Measurements from ENCODE around the gene AOPEP. TPM values are rescaled to one million over a fixed set of nuclear protein-coding genes. Genes with fewer than 3 reads are reported as not detected.
A peak's percentile ranks its signal among the peaks of the same experiment; 100 is the strongest.

AOPEP gene
- total RNA-seq, 1 donor from 2014 or later, result 305 TPM

DNA sequence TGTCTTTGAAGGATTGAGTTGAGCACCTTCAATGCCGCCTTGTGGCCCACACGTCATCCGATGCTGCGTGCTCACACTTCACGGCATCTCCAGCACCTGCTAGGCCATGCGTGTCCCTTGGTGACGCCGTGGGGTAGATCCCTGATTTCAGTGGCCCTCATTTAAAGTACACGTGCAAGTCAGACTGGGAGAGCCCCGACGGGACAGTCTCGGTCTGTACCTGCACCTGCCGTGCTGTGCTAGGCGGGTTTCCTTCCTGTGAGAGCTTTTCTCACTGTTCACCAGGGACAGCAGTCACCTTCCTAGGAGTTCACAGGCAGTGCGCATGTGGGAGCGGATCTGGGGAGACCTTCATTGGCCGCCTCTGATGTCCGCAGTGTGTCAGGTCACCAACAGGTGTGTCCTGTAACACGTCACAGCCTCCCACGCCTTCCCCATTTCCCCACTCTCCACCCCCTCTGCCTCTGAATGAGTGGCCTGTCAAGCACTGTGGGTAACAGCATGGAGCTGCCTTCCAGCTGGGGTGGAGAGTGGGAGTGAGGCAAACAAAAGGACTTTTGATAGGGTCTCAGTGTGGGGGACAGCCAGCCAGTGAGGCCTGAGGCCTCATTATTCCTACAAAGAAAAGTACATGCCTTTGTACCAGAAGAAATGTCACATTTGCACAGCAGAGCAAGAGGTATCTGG is 354.6 kb downstream of the AOPEP start:
- DNase-seq (ENCODE audit: extremely low spot score in 2 of 2), result no peak
- Histone ChIP-seq H3K9me3 (no peaks in the 10 kb centered on the region), H3K36me3 (peaks cover 0 to 49% of the 10 kb centered on the region in 2 donors), H3K4me1 (peaks cover 93% of the 10 kb centered on the region), H3K27ac (peak overlapping the region; percentile 26), H3K27me3 (no peaks in the 10 kb centered on the region), H3K4me3 (no peak overlapping the region)
- intact Hi-C loops (cut with DNase I), result no loop called here
- TF ChIP-seq CTCF (IDR thresholded peaks at IDR 0.05), result no peak
- TF ChIP-seq POLR2A (IDR thresholded peaks at IDR 0.05), result no peak
- TF ChIP-seq POLR2AphosphoS5 (IDR thresholded peaks at IDR 0.05; ENCODE audit: insufficient read depth in 1 of 2, low read depth in 1 of 2), result peak in 1 of 2 donors; percentile 10

GRCh38 chr9:95081998-95082397 is 355.5 kb downstream of the AOPEP start:
- peaks cover 93% of the 10 kb centered on the region for H3K4me1 ChIP-seq
- TF ChIP-seq POLR2A (IDR thresholded peaks at IDR 0.05), result no peak
- TF ChIP-seq CTCF (IDR thresholded peaks at IDR 0.05), result no peak
- no peak for TF ChIP-seq POLR2AphosphoS5 (IDR thresholded peaks at IDR 0.05; ENCODE audit: insufficient read depth in 1 of 2, low read depth in 1 of 2)
- H3K27ac ChIP-seq, result peak overlapping the region; percentile 62
- no peak overlapping the region for H3K4me3 ChIP-seq
- peaks cover 0 to 58% of the 10 kb centered on the region in 2 donors for H3K36me3 ChIP-seq
- DNase-seq (ENCODE audit: extremely low spot score in 2 of 2), result no peak
- no peaks in the 10 kb centered on the region for H3K9me3 ChIP-seq
- no peaks in the 10 kb centered on the region for H3K27me3 ChIP-seq
- intact Hi-C loops (cut with DNase I), result no loop called here

- intact Hi-C loops (cut with DNase I), result no loop called here
- TF ChIP-seq CTCF (IDR thresholded peaks at IDR 0.05) (no peak), POLR2A (IDR thresholded peaks at IDR 0.05) (no peak), POLR2AphosphoS5 (IDR thresholded peaks at IDR 0.05; ENCODE audit: insufficient read depth in 1 of 2, low read depth in 1 of 2) (peak in 1 of 2 donors; percentile 32)
- Histone ChIP-seq H3K4me1 (peaks cover 93% of the 10 kb centered on the region), H3K27ac (peak overlapping the region; percentile 62), H3K9me3 (no peaks in the 10 kb centered on the region), H3K4me3 (no peak overlapping the region), H3K27me3 (no peaks in the 10 kb centered on the region), H3K36me3 (peaks cover 0 to 59% of the 10 kb centered on the region in 2 donors)
- no peak for DNase-seq (ENCODE audit: extremely low spot score in 2 of 2)
Measured at GRCh38 chr9:95082401-95083084, 356.0 kb downstream of the AOPEP start.

DNA sequence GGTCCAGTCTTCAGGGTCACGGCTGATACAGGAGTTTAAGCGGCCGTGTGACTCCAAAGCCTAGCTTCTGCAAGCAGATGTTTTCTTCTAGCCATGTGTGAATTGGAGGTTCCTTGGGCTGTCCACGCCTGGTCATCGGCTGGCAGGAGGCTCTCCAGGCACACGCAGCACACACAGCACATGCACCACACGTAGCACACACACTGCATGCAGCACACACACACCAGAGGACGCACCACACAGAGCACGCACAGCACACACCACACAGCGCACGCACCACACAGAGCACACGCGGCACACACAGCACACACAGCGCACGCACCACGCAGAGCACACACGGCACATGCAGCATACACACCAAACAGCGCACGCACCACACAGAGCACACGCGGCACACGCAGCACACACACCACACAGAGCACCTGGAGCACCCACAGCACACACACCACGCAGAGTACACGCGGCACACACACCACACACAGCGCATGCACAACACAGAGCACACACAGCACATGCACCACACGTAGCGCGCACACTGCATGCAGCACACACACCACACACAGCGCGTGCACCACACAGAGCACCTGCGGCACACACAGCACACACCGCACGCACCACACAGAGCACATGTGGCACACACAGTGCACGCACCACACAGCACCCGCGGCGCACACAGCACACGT is 356.7 kb downstream of the AOPEP start:
- Histone ChIP-seq H3K9me3 (no peaks in the 10 kb centered on the region), H3K27ac (no peak overlapping the region), H3K36me3 (peaks cover 0 to 59% of the 10 kb centered on the region in 2 donors), H3K4me3 (no peak overlapping the region), H3K4me1 (peaks cover 93% of the 10 kb centered on the region), H3K27me3 (no peaks in the 10 kb centered on the region)
- intact Hi-C loops (cut with DNase I), result no loop called here
- TF ChIP-seq CTCF (IDR thresholded peaks at IDR 0.05) (no peak), POLR2A (IDR thresholded peaks at IDR 0.05) (no peak), POLR2AphosphoS5 (IDR thresholded peaks at IDR 0.05; ENCODE audit: insufficient read depth in 1 of 2, low read depth in 1 of 2) (no peak)
- no peak for DNase-seq (ENCODE audit: extremely low spot score in 2 of 2)
